Hepatocyte (in vitro differentiated cells): Measurements from ENCODE around the gene REXO2. TPM values are rescaled to one million over a fixed set of nuclear protein-coding genes. Genes with fewer than 3 reads are reported as not detected.

ENCODE experiments used
- DNase-seq: peaks from one replicate; pipeline ENCODE4 v3.0.0-alpha.2; 2016; ENCODE audit warnings: low spot score
- H2AFZ ChIP-seq: fragments of 200-600 bp; sonication (generic); 2 replicates; pipeline ENCODE4 v1.6.0; 2016; ENCODE audit warnings: antibody characterized with exemption, mild to moderate bottlenecking
- H3K27ac ChIP-seq: fragments of 200-600 bp; sonication (generic); 2 replicates; pipeline ENCODE4 v1.5.1; 2016; ENCODE audit warnings: mild to moderate bottlenecking
- H3K27me3 ChIP-seq: fragments of 200-600 bp; sonication (generic); 2 replicates; pipeline ENCODE4 v1.6.1; 2016
- H3K36me3 ChIP-seq: fragments of 200-600 bp; sonication (generic); replicated peaks from 2 replicates; pipeline ENCODE4 v1.5.1; 2016; ENCODE audit warnings: low read depth; ENCODE audit not compliant: insufficient read depth
- H3K4me1 ChIP-seq: fragments of 200-600 bp; sonication (generic); 2 replicates; pipeline ENCODE4 v1.5.1; 2016; ENCODE audit warnings: mild to moderate bottlenecking, moderate library complexity; ENCODE audit not compliant: insufficient read depth
- H3K4me2 ChIP-seq: fragments of 200-600 bp; sonication (generic); 2 replicates; pipeline ENCODE4 v1.6.0; 2016
- H3K4me3 ChIP-seq: fragments of 200-600 bp; sonication (generic); 2 replicates; pipeline ENCODE4 v1.5.1; 2016; ENCODE audit warnings: mild to moderate bottlenecking
- H3K79me2 ChIP-seq: fragments of 200-600 bp; sonication (generic); 2 replicates; pipeline ENCODE4 v1.6.0; 2017; ENCODE audit warnings: mild to moderate bottlenecking
- H3K9me2 ChIP-seq: fragments of 200-600 bp; sonication (generic); replicated peaks from 2 replicates; pipeline ENCODE4 v1.6.0; 2017; ENCODE audit warnings: mild to moderate bottlenecking; ENCODE audit not compliant: insufficient read depth
- H3K9me3 ChIP-seq: fragments of 200-600 bp; sonication (generic); 2 replicates; pipeline ENCODE4 v1.5.1; 2016; ENCODE audit warnings: low read depth, mild to moderate bottlenecking
- H4K20me1 ChIP-seq: fragments of 200-600 bp; sonication (generic); 2 replicates; pipeline ENCODE4 v1.6.0; 2016; ENCODE audit warnings: mild to moderate bottlenecking; ENCODE audit not compliant: insufficient read depth, poor library complexity, severe bottlenecking
- CTCF ChIP-seq: fragments of 200-600 bp; sonication (generic); IDR thresholded peaks from 2 replicates; pipeline ENCODE4 v1.5.1; 2016; ENCODE audit warnings: antibody characterized with exemption, mild to moderate bottlenecking; ENCODE audit not compliant: poor library complexity
- EZH2 ChIP-seq: fragments of 200-600 bp; sonication (generic); IDR thresholded peaks from 2 replicates; pipeline ENCODE4 v1.6.1; 2016; ENCODE audit warnings: antibody characterized with exemption, mild to moderate bottlenecking, borderline replicate concordance
- EZH2phosphoT487 ChIP-seq: fragments of 200-600 bp; sonication (generic); IDR thresholded peaks from one replicate; pipeline ENCODE4 v1.6.1; 2018; ENCODE audit warnings: antibody characterized with exemption, mild to moderate bottlenecking, low read depth, moderate library complexity; ENCODE audit not compliant: unreplicated experiment, severe bottlenecking
- WGBS: methylation state at CpG from one replicate; pipeline ENCODE4 v1.1.6; 2016; ENCODE audit warnings: low lambda C conversion rate; ENCODE audit errors: missing lambda C conversion rate; 5-methylcytosine and 5-hydroxymethylcytosine counted together
- polyA plus RNA-seq: library from polyadenylated mRNA; unstranded; fragments of >200 nt; fragmentation: Nextera tagmentation; extraction: Ambion mirVana; gene quantifications from 2 replicates; pipeline ENCODE4 v1.2.1, GENCODE V29; 2016
- total RNA-seq: library from RNA; depleted of rRNA; stranded (reverse); fragments of >200 nt; gene quantifications from 2 replicates; pipeline ENCODE4 v1.2.3, GENCODE V29; 2014

Gene REXO2
- total and polyA plus RNA-seq, 2 experiments from 2014 or later, result 124 to 160 TPM

- Histone ChIP-seq H3K4me3 (no peak overlapping the region), H3K79me2 (no peaks in the 10 kb centered on the region), H3K36me3 (no peaks in the 10 kb centered on the region), H2AFZ (no peak overlapping the region), H4K20me1 (no peaks in the 10 kb centered on the region), H3K27ac (no peak overlapping the region), H3K27me3 (no peaks in the 10 kb centered on the region), H3K4me1 (peaks cover 13% of the 10 kb centered on the region), H3K9me3 (no peaks in the 10 kb centered on the region), H3K9me2 (no peaks in the 10 kb centered on the region), H3K4me2 (peak overlapping the region; percentile 27)
- TF ChIP-seq CTCF, result no peak
- TF ChIP-seq EZH2phosphoT487, result no peak
- no peak for TF ChIP-seq EZH2
- 11% methylated on average over 2 of the region's 2 CpGs for WGBS
- DNase-seq, result no peak
Observed at GRCh38 chr11:114478001-114478410, 38.7 kb downstream of the REXO2 start.

GRCh38 chr11:114478768-114479167, 39.5 kb downstream of the REXO2 start:
- Histone ChIP-seq H3K9me2 (no peaks in the 10 kb centered on the region), H3K9me3 (no peaks in the 10 kb centered on the region), H2AFZ (no peak overlapping the region), H3K4me3 (no peak overlapping the region), H3K79me2 (no peaks in the 10 kb centered on the region), H3K4me2 (peak overlapping the region; percentile 27), H3K4me1 (peaks cover 13% of the 10 kb centered on the region), H3K27me3 (no peaks in the 10 kb centered on the region), H3K36me3 (no peaks in the 10 kb centered on the region), H4K20me1 (no peaks in the 10 kb centered on the region), H3K27ac (no peak overlapping the region)
- TF ChIP-seq EZH2 (no peak), CTCF (no peak)
- DNase-seq, result no peak
- WGBS, result 74% methylated on average over 4 of the region's 4 CpGs

DNA sequence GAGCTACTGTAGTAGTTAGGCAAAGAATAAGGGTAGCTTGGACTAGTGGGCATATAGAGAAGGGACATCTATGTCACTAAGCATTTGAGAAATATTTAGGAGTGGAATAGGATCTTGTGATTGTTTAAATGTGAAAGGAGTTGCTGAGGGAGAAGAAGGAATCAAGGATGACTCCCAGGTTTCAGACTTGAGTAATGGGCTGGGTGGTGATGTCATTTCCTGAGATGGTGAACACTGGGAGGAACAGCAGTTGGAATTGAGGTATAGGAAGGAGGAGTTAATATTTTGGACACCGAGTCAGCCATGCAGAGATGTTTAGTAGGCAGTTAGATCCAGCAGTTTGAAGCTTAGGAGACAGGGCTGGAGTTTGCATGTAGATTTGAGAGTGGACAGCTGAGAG, 40.1 kb downstream of the REXO2 start:
- H3K27ac ChIP-seq, result no peak overlapping the region
- WGBS, result 100% methylated on average over 1 of the region's 1 CpG
- DNase-seq, result no peak
- H3K36me3 ChIP-seq, result no peaks in the 10 kb centered on the region
- no peaks in the 10 kb centered on the region for H3K27me3 ChIP-seq
- peaks cover 13% of the 10 kb centered on the region for H3K4me1 ChIP-seq
- no peaks in the 10 kb centered on the region for H4K20me1 ChIP-seq
- no peaks in the 10 kb centered on the region for H3K9me2 ChIP-seq
- H3K4me2 ChIP-seq, result no peak overlapping the region
- no peaks in the 10 kb centered on the region for H3K79me2 ChIP-seq
- no peak overlapping the region for H2AFZ ChIP-seq
- H3K9me3 ChIP-seq, result no peaks in the 10 kb centered on the region
- TF ChIP-seq CTCF, result no peak
- no peak for TF ChIP-seq EZH2phosphoT487
- TF ChIP-seq EZH2, result no peak
- H3K4me3 ChIP-seq, result no peak overlapping the region

DNA sequence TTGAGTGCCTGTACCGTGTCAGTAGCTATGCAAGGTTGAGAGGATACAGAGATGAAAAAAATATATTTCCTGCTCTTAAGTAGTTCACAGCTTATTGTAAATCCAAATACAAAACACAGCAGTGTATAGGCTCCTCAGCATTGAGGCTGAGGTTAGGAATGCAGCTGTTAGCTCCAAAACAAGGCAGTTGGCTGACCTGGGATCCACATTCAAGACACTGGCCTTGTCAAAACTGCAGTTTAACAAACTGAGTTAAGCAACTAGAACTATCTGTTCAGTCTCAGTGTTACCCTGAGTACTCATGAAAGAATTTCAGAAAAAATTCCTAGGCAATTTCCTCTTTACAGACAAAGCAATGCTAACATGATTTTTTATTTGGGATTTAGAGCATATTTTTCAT, 42.8 kb downstream of the REXO2 start:
- Histone ChIP-seq H3K4me3 (no peak overlapping the region), H3K9me2 (no peaks in the 10 kb centered on the region), H3K27me3 (no peaks in the 10 kb centered on the region), H3K4me2 (no peak overlapping the region), H3K36me3 (no peaks in the 10 kb centered on the region), H3K4me1 (peaks cover 13% of the 10 kb centered on the region), H3K9me3 (no peaks in the 10 kb centered on the region), H3K79me2 (no peaks in the 10 kb centered on the region), H4K20me1 (no peaks in the 10 kb centered on the region), H2AFZ (no peak overlapping the region), H3K27ac (no peak overlapping the region)
- WGBS, result 50% methylated on average over 1 of the region's 1 CpG
- no peak for TF ChIP-seq EZH2phosphoT487
- no peak for TF ChIP-seq CTCF
- no peak for TF ChIP-seq EZH2
- DNase-seq, result no peak
